Fibroblast of lung (primary cell): ENCODE results near the gene TAF8. TPM values are rescaled to one million over a fixed set of nuclear protein-coding genes. Genes with fewer than 3 reads are reported as not detected.

Experiments used
- DNase-seq, 2 donors: peaks; one replicate each; pipeline versions ENCODE4 v3.0.0 to v3.0.0-alpha.2; 2010; ENCODE audit warnings: low read depth in 2 of 2
- H2AFZ ChIP-seq: 2 replicates; pipeline ENCODE4 v1.5.1; 2012; ENCODE audit warnings: low read length, control low read depth, inconsistent platforms
- H3K27ac ChIP-seq: 2 replicates; pipeline ENCODE4 v1.5.1; 2011; ENCODE audit warnings: low read length, control low read depth; ENCODE audit not compliant: insufficient read depth
- H3K27me3 ChIP-seq: 2 replicates; pipeline ENCODE4 v1.5.1; 2011; ENCODE audit warnings: mild to moderate bottlenecking, low read length; ENCODE audit not compliant: control insufficient read depth, insufficient read depth
- H3K36me3 ChIP-seq: 2 replicates; pipeline ENCODE4 v1.5.1; 2011; ENCODE audit warnings: low read length; ENCODE audit not compliant: control insufficient read depth, insufficient read depth
- H3K4me1 ChIP-seq: 2 replicates; pipeline ENCODE4 v1.5.1; 2011; ENCODE audit warnings: low read length; ENCODE audit not compliant: control insufficient read depth, insufficient read depth; ENCODE audit errors: extremely low read depth
- H3K4me2 ChIP-seq: 2 replicates; pipeline ENCODE4 v1.5.1; 2011; ENCODE audit warnings: low read length, control low read depth; ENCODE audit not compliant: insufficient read depth; ENCODE audit errors: extremely low read depth
- H3K4me3 ChIP-seq, 4 experiments: fragments of 200-600 bp in 1 of 4; sonication (generic) in 1 of 4; replicated peaks in 1 of 4; 2 replicates each; pipeline ENCODE4 v1.5.1; 2011 to 2016; ENCODE audit warnings: low read length in 4 of 4, low read depth in 3 of 4, mild to moderate bottlenecking in 3 of 4, control low read depth in 2 of 4, inconsistent platforms in 1 of 4, mixed read lengths in 1 of 4; ENCODE audit not compliant: insufficient read depth in 1 of 4; ENCODE audit errors: control extremely low read depth in 1 of 4
- H3K79me2 ChIP-seq: 2 replicates; pipeline ENCODE4 v1.5.1; 2012; ENCODE audit warnings: mild to moderate bottlenecking, low read length, inconsistent platforms; ENCODE audit not compliant: control insufficient read depth, insufficient read depth
- H3K9ac ChIP-seq: 2 replicates; pipeline ENCODE4 v1.5.1; 2011; ENCODE audit warnings: mild to moderate bottlenecking, low read length, control low read depth; ENCODE audit not compliant: insufficient read depth
- H3K9me3 ChIP-seq: 2 replicates; pipeline ENCODE4 v1.5.1; 2012; ENCODE audit warnings: low read depth, low read length; ENCODE audit not compliant: control insufficient read depth, insufficient read depth
- H4K20me1 ChIP-seq: 2 replicates; pipeline ENCODE4 v1.5.1; 2011; ENCODE audit warnings: low read length; ENCODE audit not compliant: control insufficient read depth, insufficient read depth; ENCODE audit errors: extremely low read depth
- EZH2 ChIP-seq: IDR thresholded peaks from 2 replicates; pipeline ENCODE4 v1.5.1; 2012; ENCODE audit warnings: low read length, control low read depth, mild to moderate bottlenecking; ENCODE audit errors: missing control alignments
- polyA plus RNA-seq, 2 donors: library from polyadenylated mRNA; depleted of rRNA in 1 of 2; stranded (reverse) in 1 of 2; unstranded in 1 of 2; fragments of >200 nt; gene quantifications; 2 replicates each; pipeline ENCODE4 v1.2.1, GENCODE V29; 2011 to 2012; ENCODE audit warnings: missing spikeins in 1 of 2
- total RNA-seq: library from RNA; depleted of rRNA; stranded (reverse); fragments of >200 nt; gene quantifications from 2 replicates; pipeline ENCODE4 v1.2.1, GENCODE V29; 2014
- TF ChIP-seq, protein P1 (sequence below), 2 donors: IDR thresholded peaks in 1 of 2; conservative IDR thresholded peaks in 1 of 2; 1 replicate in 1 of 2; 2 replicates in 1 of 2; pipeline ENCODE4 v1.5.1; 2011 to 2012; ENCODE audit warnings: low read length in 2 of 2, control low read depth in 1 of 2, inconsistent platforms in 1 of 2, low read depth in 1 of 2, mild to moderate bottlenecking in 1 of 2

Gene TAF8
- total and polyA plus RNA-seq, 2 donors (not counting 1 experiment from before 2014, with no cell fraction given): 13.9 to 14.0 TPM

DNA sequence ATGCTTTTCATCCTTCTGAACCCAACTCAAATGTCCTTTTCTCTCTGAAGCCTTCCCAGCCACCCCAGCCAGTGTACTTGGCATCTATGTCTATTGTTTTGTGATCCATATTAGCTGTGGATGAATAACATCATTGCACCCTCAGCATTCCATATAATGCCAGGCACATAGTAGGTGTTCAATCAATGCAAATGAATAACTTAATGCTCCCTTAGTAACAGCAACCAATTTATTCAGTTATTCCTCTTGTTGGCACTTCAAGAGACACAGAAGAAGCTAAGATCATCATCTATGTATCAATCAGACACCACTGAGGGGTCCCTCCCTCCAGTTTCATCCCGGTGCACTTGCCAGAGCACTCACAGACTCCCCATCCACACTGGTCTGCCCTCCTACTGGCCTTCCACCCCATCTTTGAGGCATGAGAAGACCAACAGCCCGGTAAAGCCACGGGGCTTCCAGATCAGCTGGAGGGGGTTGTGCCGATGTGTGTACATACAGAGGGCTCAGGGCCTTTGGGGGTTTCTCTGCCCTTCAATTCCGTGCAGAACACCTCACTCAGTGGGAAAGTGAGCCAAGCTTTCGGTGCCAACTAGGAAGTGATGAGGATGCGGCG, 2.4 kb upstream of the TAF8 start:
- H2AFZ ChIP-seq: peak overlapping the region; percentile 75
- H3K9ac ChIP-seq: no peak overlapping the region
- no peak for DNase-seq
- H4K20me1 ChIP-seq: no peaks in the 10 kb centered on the region
- no peaks in the 10 kb centered on the region for H3K36me3 ChIP-seq
- H3K9me3 ChIP-seq: no peaks in the 10 kb centered on the region
- H3K27ac ChIP-seq: no peak overlapping the region
- no peaks in the 10 kb centered on the region for H3K79me2 ChIP-seq
- peaks cover 18% of the 10 kb centered on the region for H3K4me1 ChIP-seq
- H3K4me3 ChIP-seq: peak overlapping the region; percentile 56 to 93 (median 60)
- peak overlapping the region; percentile 69 for H3K4me2 ChIP-seq
- TF ChIP-seq EZH2: peak; percentile 38
- TF ChIP-seq, protein P1, sequence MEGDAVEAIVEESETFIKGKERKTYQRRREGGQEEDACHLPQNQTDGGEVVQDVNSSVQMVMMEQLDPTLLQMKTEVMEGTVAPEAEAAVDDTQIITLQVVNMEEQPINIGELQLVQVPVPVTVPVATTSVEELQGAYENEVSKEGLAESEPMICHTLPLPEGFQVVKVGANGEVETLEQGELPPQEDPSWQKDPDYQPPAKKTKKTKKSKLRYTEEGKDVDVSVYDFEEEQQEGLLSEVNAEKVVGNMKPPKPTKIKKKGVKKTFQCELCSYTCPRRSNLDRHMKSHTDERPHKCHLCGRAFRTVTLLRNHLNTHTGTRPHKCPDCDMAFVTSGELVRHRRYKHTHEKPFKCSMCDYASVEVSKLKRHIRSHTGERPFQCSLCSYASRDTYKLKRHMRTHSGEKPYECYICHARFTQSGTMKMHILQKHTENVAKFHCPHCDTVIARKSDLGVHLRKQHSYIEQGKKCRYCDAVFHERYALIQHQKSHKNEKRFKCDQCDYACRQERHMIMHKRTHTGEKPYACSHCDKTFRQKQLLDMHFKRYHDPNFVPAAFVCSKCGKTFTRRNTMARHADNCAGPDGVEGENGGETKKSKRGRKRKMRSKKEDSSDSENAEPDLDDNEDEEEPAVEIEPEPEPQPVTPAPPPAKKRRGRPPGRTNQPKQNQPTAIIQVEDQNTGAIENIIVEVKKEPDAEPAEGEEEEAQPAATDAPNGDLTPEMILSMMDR (conservative IDR thresholded peaks at IDR 0.05 in 1 of 2, IDR thresholded peaks at IDR 0.05 in 1 of 2; ENCODE audit: low read depth in 1 of 2, low read length in 2 of 2): no peak
- H3K27me3 ChIP-seq: peaks cover 2% of the 10 kb centered on the region

DNA sequence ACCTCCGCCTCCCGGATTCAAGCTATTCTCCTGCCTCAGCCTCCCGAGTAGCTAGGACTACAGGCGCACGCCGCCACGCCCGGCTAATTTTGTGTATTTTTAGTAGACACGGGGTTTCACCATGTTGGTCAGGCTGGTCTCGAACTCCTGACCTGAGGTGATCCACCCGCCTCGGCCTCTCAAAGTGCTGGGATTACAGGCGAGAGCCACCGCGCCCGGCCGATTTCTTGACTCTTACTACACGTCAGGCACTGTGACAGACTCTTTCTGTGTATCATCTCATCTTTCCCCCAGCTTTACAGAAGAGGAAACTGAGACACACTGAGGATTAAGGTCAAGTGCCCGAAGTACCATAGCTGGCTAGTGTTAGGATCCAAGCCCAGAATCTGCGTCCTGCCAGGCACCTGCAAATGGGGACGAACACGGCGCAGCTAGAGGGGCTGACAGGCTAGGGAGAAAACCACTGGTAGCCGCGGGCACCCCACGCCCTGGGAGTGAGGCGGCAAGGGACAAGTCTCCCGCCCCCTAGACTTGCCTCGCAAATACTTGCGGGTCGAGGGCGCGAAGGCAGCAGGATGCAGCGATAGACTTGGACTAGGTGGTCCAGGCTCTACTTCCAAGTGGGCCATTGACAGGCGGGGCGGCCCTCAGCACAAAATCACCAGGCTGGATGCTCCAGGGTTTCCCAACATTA, 1.1 kb upstream of the TAF8 start:
- no peaks in the 10 kb centered on the region for H3K79me2 ChIP-seq
- no peaks in the 10 kb centered on the region for H3K36me3 ChIP-seq
- DNase-seq: no peak
- peaks cover 16% of the 10 kb centered on the region for H3K4me1 ChIP-seq
- no peaks in the 10 kb centered on the region for H4K20me1 ChIP-seq
- no peak overlapping the region for H3K9ac ChIP-seq
- peaks cover 2% of the 10 kb centered on the region for H3K27me3 ChIP-seq
- TF ChIP-seq EZH2: no peak
- TF ChIP-seq, protein P1 (conservative IDR thresholded peaks at IDR 0.05 in 1 of 2, IDR thresholded peaks at IDR 0.05 in 1 of 2; ENCODE audit: low read depth in 1 of 2, low read length in 2 of 2): no peak
- H3K9me3 ChIP-seq: no peaks in the 10 kb centered on the region
- peak overlapping the region; percentile 56 to 93 (median 60) for H3K4me3 ChIP-seq
- no peak overlapping the region for H3K27ac ChIP-seq
- H3K4me2 ChIP-seq: peak overlapping the region; percentile 69
- no peak overlapping the region for H2AFZ ChIP-seq

DNA sequence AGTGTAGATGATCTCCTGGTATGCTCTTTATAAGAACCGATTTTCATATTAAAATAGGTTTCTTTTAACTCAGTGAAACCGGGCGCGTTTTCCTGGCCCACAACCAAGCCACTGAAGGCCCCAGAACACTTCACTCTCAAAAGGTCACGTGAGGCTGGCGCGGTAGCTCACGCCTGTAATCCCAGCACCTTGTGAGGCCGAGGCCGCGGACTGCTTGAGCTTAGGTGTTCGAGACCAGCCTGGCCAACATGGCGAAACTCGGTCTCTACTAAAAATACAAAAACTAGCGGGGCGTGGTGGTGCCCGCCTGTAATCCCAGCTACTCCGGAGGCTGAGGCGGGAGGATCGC, 402 bp upstream of the TAF8 start:
- no peaks in the 10 kb centered on the region for H3K36me3 ChIP-seq
- peak overlapping the region in 2 of 4 experiments; percentile 17 to 70 for H3K4me3 ChIP-seq
- TF ChIP-seq, protein P1 (conservative IDR thresholded peaks at IDR 0.05 in 1 of 2, IDR thresholded peaks at IDR 0.05 in 1 of 2; ENCODE audit: low read depth in 1 of 2, low read length in 2 of 2): no peak
- no peak for TF ChIP-seq EZH2
- H3K79me2 ChIP-seq: no peaks in the 10 kb centered on the region
- H3K27me3 ChIP-seq: peaks cover 2% of the 10 kb centered on the region
- no peaks in the 10 kb centered on the region for H4K20me1 ChIP-seq
- H2AFZ ChIP-seq: no peak overlapping the region
- peaks cover 13% of the 10 kb centered on the region for H3K4me1 ChIP-seq
- no peak overlapping the region for H3K27ac ChIP-seq
- peak in 1 of 2 donors; percentile 21 for DNase-seq
- peak overlapping the region; percentile 23 for H3K4me2 ChIP-seq
- H3K9ac ChIP-seq: no peak overlapping the region
- no peaks in the 10 kb centered on the region for H3K9me3 ChIP-seq
